Measurements from ENCODE around the gene MAPRE2. TPM values are rescaled to one million over a fixed set of nuclear protein-coding genes. Genes with fewer than 3 reads are reported as not detected.

Gene MAPRE2
- total RNA-seq, 1 experiment from 2014 or later, result 29.4 TPM

- H3K27me3 Mint-ChIP-seq (ENCODE audit: low read depth), result peaks cover 1% of the 10 kb centered on the region; the same call in 1 of the 2 replicates
- no peak overlapping the region for H3K4me3 Mint-ChIP-seq
- no peak overlapping the region for H3K4ac ChIP-seq (ENCODE audit: low read depth, low read length)
- no peak overlapping the region for H3K4me2 ChIP-seq (ENCODE audit: insufficient read depth, insufficient read length, low read length)
- no peaks in the 10 kb centered on the region for H3K36me3 Mint-ChIP-seq (ENCODE audit: insufficient read depth in 1 of 3, low read depth in 3 of 3)
- H3K27me3 ChIP-seq (ENCODE audit: insufficient read depth, low read length), result no peaks in the 10 kb centered on the region
- peaks cover 11% of the 10 kb centered on the region for H3K23me2 ChIP-seq (ENCODE audit: insufficient read length, low read depth, low read length, poor library complexity, severe bottlenecking)
- H2BK120ac ChIP-seq (ENCODE audit: low read depth, low read length, poor library complexity, severe bottlenecking), result no peak overlapping the region
- no peak overlapping the region for H3K56ac ChIP-seq (ENCODE audit: insufficient read length, low read depth, low read length)
- H3K79me1 ChIP-seq (ENCODE audit: insufficient read depth, low read depth, low read length, poor library complexity, severe bottlenecking), result no peaks in the 10 kb centered on the region
- H3K4me1 ChIP-seq (ENCODE audit: insufficient read depth, low read length), result no peaks in the 10 kb centered on the region
- H3K27ac ChIP-seq (ENCODE audit: insufficient read length, low read depth, low read length), result no peak overlapping the region
- H3K9me3 Mint-ChIP-seq, result no peaks in the 10 kb centered on the region; a peak in 1 of 5 replicates
- H2BK15ac ChIP-seq (ENCODE audit: low read depth, low read length), result no peak overlapping the region
- H2BK5ac ChIP-seq (ENCODE audit: insufficient read length, low read length), result no peak overlapping the region
- H3K4me1 Mint-ChIP-seq, result peaks cover 26 to 34% of the 10 kb centered on the region in 2 experiments
- TF ChIP-seq CTCF (conservative IDR thresholded peaks at IDR 0.05), result no peak
- no peaks in the 10 kb centered on the region for H3K9me3 ChIP-seq (ENCODE audit: control insufficient read depth, low read depth, low read length)
- H3K79me2 ChIP-seq (ENCODE audit: insufficient read depth, low read length), result no peaks in the 10 kb centered on the region; the same call in 1 of the 2 replicates
- H4K8ac ChIP-seq (replicated peaks; ENCODE audit: insufficient read length, low read depth, low read length), result no peak overlapping the region
- H3T11ph ChIP-seq (ENCODE audit: low read length), result no peak overlapping the region
- no peak overlapping the region for H3K18ac ChIP-seq (ENCODE audit: insufficient read length, low read depth, low read length)
- no CpG with 5 or more reads among the region's 2 CpGs for WGBS (ENCODE audit: extremely low coverage, insufficient read length, low lambda C conversion rate)
- H4K5ac ChIP-seq (ENCODE audit: insufficient read length, low read depth, low read length), result no peak overlapping the region
- no peak overlapping the region for H2BK12ac ChIP-seq (ENCODE audit: insufficient read length, low read depth, low read length)
- no peak overlapping the region for H3K27ac Mint-ChIP-seq
- no peak for DNase-seq
- no peak overlapping the region for H2AFZ ChIP-seq (ENCODE audit: low read length)
- H4K91ac ChIP-seq (ENCODE audit: insufficient read length, low read depth, low read length), result no peak overlapping the region
- H4K20me1 ChIP-seq (ENCODE audit: control insufficient read depth, insufficient read depth, insufficient read length), result peaks cover 3% of the 10 kb centered on the region
- no peak overlapping the region for H2AK5ac ChIP-seq (ENCODE audit: insufficient read length, low read length)
- no peak overlapping the region for H3K9ac ChIP-seq (ENCODE audit: extremely low read depth, insufficient read length, low read length)
- no peak overlapping the region for H3K14ac ChIP-seq (ENCODE audit: insufficient read depth, low read length)
- H3K23ac ChIP-seq (ENCODE audit: insufficient read length, low read depth, low read length), result no peak overlapping the region
- H2BK20ac ChIP-seq (ENCODE audit: low read depth, low read length, poor library complexity, severe bottlenecking), result no peak overlapping the region
Observed at GRCh38 chr18:35038881-35039491, 2.2 kb upstream of the MAPRE2 start.

All from H9 (cell line).